SK-N-SH (cell line): Measurements from ENCODE around the gene ZNF827. TPM values are rescaled to one million over a fixed set of nuclear protein-coding genes. Genes with fewer than 3 reads are reported as not detected.

Experiments used
- CTCF ChIA-PET: fragments of 300-600, 350-600 bp; formaldehyde crosslinking; extraction: SDS; loops from one replicate; lab custom pipeline; 2021; lab: Yijun Ruan, JAX
- POLR2A ChIA-PET: fragments of 350-600 bp; sonication (Branson Sonifier 250); formaldehyde crosslinking; extraction: SDS; loops from one replicate; lab custom pipeline; 2020; ENCODE audit warnings: antibody characterized with exemption, inconsistent platforms; lab: Yijun Ruan, JAX
- DNase-seq: peaks from one replicate; pipeline ENCODE4 v3.0.0; 2012
- H2AFZ ChIP-seq: fragments of 200-600 bp; sonication (generic); 2 replicates; pipeline ENCODE4 v1.8.1; 2016; ENCODE audit warnings: antibody characterized with exemption, mild to moderate bottlenecking, low read depth
- H3F3A ChIP-seq: fragments of 200-600 bp; sonication (generic); replicated peaks from 2 replicates; pipeline ENCODE3; 2016; ENCODE audit warnings: antibody characterized with exemption, mild to moderate bottlenecking; ENCODE audit not compliant: insufficient read depth
- H3K27ac ChIP-seq, 2 experiments: fragments of 200-500 bp in 1 of 2; fragments of 200-600 bp in 1 of 2; sonication (Bioruptor generic) in 1 of 2; sonication (generic), shearing (Covaris generic) in 1 of 2; 2 replicates each; pipeline versions ENCODE4 v1.5.1 to v1.6.1; 2014 to 2016; ENCODE audit warnings: low read depth in 2 of 2, inconsistent platforms in 1 of 2, low read length in 1 of 2, mild to moderate bottlenecking in 1 of 2, mixed read lengths in 1 of 2
- H3K27me3 ChIP-seq: fragments of 200-600 bp; sonication (generic), shearing (Covaris generic); 2 replicates; pipeline ENCODE4 v1.6.1; 2016; ENCODE audit warnings: mixed run types; ENCODE audit not compliant: insufficient read depth
- H3K36me3 ChIP-seq, 2 experiments: fragments of 200-500 bp in 1 of 2; fragments of 200-600 bp in 1 of 2; sonication (Bioruptor generic) in 1 of 2; sonication (generic) in 1 of 2; replicated peaks in 1 of 2; 2 replicates each; pipeline versions ENCODE3 to v1.5.1; 2014 to 2016; ENCODE audit warnings: low read length in 1 of 2, mild to moderate bottlenecking in 1 of 2; ENCODE audit not compliant: insufficient read depth in 2 of 2, control insufficient read depth in 1 of 2
- H3K4me1 ChIP-seq, 2 experiments: fragments of 200-500 bp in 1 of 2; fragments of 200-600 bp in 1 of 2; sonication (Bioruptor generic) in 1 of 2; sonication (generic), shearing (Covaris generic) in 1 of 2; 2 replicates each; pipeline versions ENCODE4 v1.5.1 to v1.6.1; 2014 to 2016; ENCODE audit warnings: low read depth in 1 of 2, low read length in 1 of 2, mixed run types in 1 of 2; ENCODE audit not compliant: insufficient read depth in 2 of 2, control insufficient read depth in 1 of 2
- H3K4me2 ChIP-seq: fragments of 200-600 bp; sonication (generic), shearing (Covaris generic); 2 replicates; pipeline ENCODE4 v1.6.1; 2017; ENCODE audit warnings: mixed run types
- H3K4me3 ChIP-seq, 2 experiments: fragments of 200-500 bp in 1 of 2; fragments of 200-600 bp in 1 of 2; sonication (Bioruptor generic) in 1 of 2; sonication (generic), shearing (Covaris generic) in 1 of 2; 2 replicates each; pipeline versions ENCODE4 v1.5.1 to v1.8.1; 2014 to 2016; ENCODE audit warnings: low read depth in 2 of 2, inconsistent platforms in 1 of 2, low read length in 1 of 2, mild to moderate bottlenecking in 1 of 2, mixed read lengths in 1 of 2, moderate library complexity in 1 of 2
- H3K79me2 ChIP-seq: fragments of 200-600 bp; sonication (generic); 2 replicates; pipeline ENCODE4 v1.8.1; 2017; ENCODE audit warnings: mild to moderate bottlenecking; ENCODE audit not compliant: insufficient read depth
- H3K9ac ChIP-seq: fragments of 200-600 bp; sonication (generic); 2 replicates; pipeline ENCODE4 v1.6.1; 2017; ENCODE audit warnings: mixed run types
- H3K9me2 ChIP-seq: fragments of 200-600 bp; sonication (generic); 2 replicates; pipeline ENCODE4 v1.6.1; 2017; ENCODE audit warnings: mixed run types
- H3K9me3 ChIP-seq: fragments of 200-600 bp; sonication (generic); 2 replicates; pipeline ENCODE4 v1.6.1; 2017; ENCODE audit warnings: mixed run types, mild to moderate bottlenecking, moderate library complexity
- H4K20me1 ChIP-seq: fragments of 200-600 bp; sonication (generic); 2 replicates; pipeline ENCODE4 v1.6.1; 2017; ENCODE audit warnings: mild to moderate bottlenecking, mixed run types; ENCODE audit not compliant: insufficient read depth
- CHD2 ChIP-seq: fragments of 150-350 bp; IDR thresholded peaks from 2 replicates; pipeline ENCODE4 v1.6.1; 2018; ENCODE audit warnings: low read length; ENCODE audit not compliant: partially characterized antibody
- ELF1 ChIP-seq: IDR thresholded peaks from 2 replicates; pipeline ENCODE4 v1.4.0; 2012
- EZH2phosphoT487 ChIP-seq: fragments of 200-600 bp; sonication (generic); IDR thresholded peaks from 2 replicates; pipeline ENCODE4 v1.6.1; 2017; ENCODE audit warnings: low read depth, mixed run types, mild to moderate bottlenecking, antibody characterized with exemption, moderate library complexity, borderline replicate concordance
- FOXJ3 ChIP-seq: sonication (generic); formaldehyde crosslinking; IDR thresholded peaks from 2 replicates; pipeline ENCODE4 v1.5.1; 2020; ENCODE audit warnings: mild to moderate bottlenecking, missing genetic modification reagents
- GABPA ChIP-seq: IDR thresholded peaks from 2 replicates; pipeline ENCODE4 v1.4.0; 2012; ENCODE audit warnings: low read depth, mild to moderate bottlenecking
- GATA2 ChIP-seq: sonication (generic); formaldehyde crosslinking; IDR thresholded peaks from 2 replicates; pipeline ENCODE4 v1.5.0; 2020; ENCODE audit warnings: mild to moderate bottlenecking, missing genetic modification reagents
- IRF3 ChIP-seq: fragments of 150-350 bp; IDR thresholded peaks from 2 replicates; pipeline ENCODE4 v1.6.1; 2016; ENCODE audit warnings: mild to moderate bottlenecking, low read depth, low read length
- JUND ChIP-seq: IDR thresholded peaks from 2 replicates; pipeline ENCODE4 v1.4.0; 2012
- NFIC ChIP-seq: IDR thresholded peaks from 2 replicates; pipeline ENCODE4 v1.4.0; 2012; ENCODE audit warnings: borderline replicate concordance
- NRF1 ChIP-seq: IDR thresholded peaks from 2 replicates; pipeline ENCODE4 v1.6.1; 2012; ENCODE audit warnings: low read depth, mild to moderate bottlenecking, low read length
- POLR2AphosphoS5 ChIP-seq: IDR thresholded peaks from 2 replicates; pipeline ENCODE4 v1.6.1; 2012; ENCODE audit warnings: low read depth, low read length
- RAD21 ChIP-seq: IDR thresholded peaks from 2 replicates; pipeline ENCODE4 v1.6.1; 2012; ENCODE audit warnings: mild to moderate bottlenecking, low read length
- RCOR1 ChIP-seq: fragments of 150-350 bp; IDR thresholded peaks from 2 replicates; pipeline ENCODE4 v1.6.1; 2017; ENCODE audit warnings: antibody characterized with exemption, low read length
- USF1 ChIP-seq: IDR thresholded peaks from 2 replicates; pipeline ENCODE4 v1.4.0; 2012; ENCODE audit warnings: low read depth, borderline replicate concordance
- ZBTB33 ChIP-seq: IDR thresholded peaks from 2 replicates; pipeline ENCODE4 v1.4.0; 2012; ENCODE audit warnings: low read depth, borderline replicate concordance
- WGBS: methylation state at CpG from one replicate; pipeline ENCODE4 v1.1.6; 2017; ENCODE audit warnings: low lambda C conversion rate; 5-methylcytosine and 5-hydroxymethylcytosine counted together
- polyA plus RNA-seq, 3 experiments: library from polyadenylated mRNA; depleted of rRNA; stranded (reverse); fragments of >200 nt; gene quantifications; 2 replicates each; pipeline ENCODE4 v1.2.3, GENCODE V29; 2012

ZNF827 gene
- polyA plus RNA-seq, 1 of the 3 experiments (the other 2 are of a cell fraction): 23.2 TPM

GRCh38 chr4:145772347-145772746, 166.3 kb downstream of the ZNF827 start (continued):
- no peak for TF ChIP-seq GATA2 (CRISPR knock-in tag)

GRCh38 chr4:145770124-145770523, 168.5 kb downstream of the ZNF827 start:
- no peak for TF ChIP-seq GABPA
- no peak for TF ChIP-seq CHD2
- TF ChIP-seq POLR2AphosphoS5: no peak
- TF ChIP-seq JUND: no peak
- no peak for TF ChIP-seq RAD21
- no peak for TF ChIP-seq NRF1
- TF ChIP-seq ELF1: no peak
- no peak for TF ChIP-seq GATA2 (CRISPR knock-in tag)
- TF ChIP-seq ZBTB33: no peak
- CTCF ChIA-PET: no interaction called here

GRCh38 chr4:145769450-145770037, 169.1 kb downstream of the ZNF827 start:
- Histone ChIP-seq H3K27ac (no peak overlapping the region), H3F3A (peaks cover 6% of the 10 kb centered on the region)
- no peak for TF ChIP-seq EZH2phosphoT487
- no peak for TF ChIP-seq NFIC
- TF ChIP-seq RAD21: no peak
- TF ChIP-seq NRF1: no peak
- no peak for TF ChIP-seq RCOR1
- no peak for TF ChIP-seq IRF3
- no peak for TF ChIP-seq USF1
- TF ChIP-seq JUND: no peak
- no peak for TF ChIP-seq FOXJ3 (CRISPR knock-in tag)
- no peak for TF ChIP-seq ZBTB33
- TF ChIP-seq, all 33 proteins: peak for 0
- no peak overlapping the region for H3K9ac ChIP-seq
- no peak overlapping the region for H2AFZ ChIP-seq
- no peaks in the 10 kb centered on the region for H3K9me2 ChIP-seq
- H3K79me2 ChIP-seq: no peaks in the 10 kb centered on the region
- no peaks in the 10 kb centered on the region for H4K20me1 ChIP-seq
- no peaks in the 10 kb centered on the region for H3K27me3 ChIP-seq
- no peak overlapping the region for H3K4me2 ChIP-seq
- H3K36me3 ChIP-seq: peaks cover 57 to 72% of the 10 kb centered on the region in 2 experiments
- POLR2A ChIA-PET: no interaction called here
- peaks cover 7% of the 10 kb centered on the region for H3K9me3 ChIP-seq
- H3K4me1 ChIP-seq: no peaks in the 10 kb centered on the region; a peak in 1 of 4 replicates
- H3K4me3 ChIP-seq: no peak overlapping the region
- DNase-seq: no peak
- 84% methylated on average over 2 of the region's 2 CpGs for WGBS
- CTCF ChIA-PET: no interaction called here

More at GRCh38 chr4:145770124-145770523, 168.5 kb downstream of the ZNF827 start:
- Histone ChIP-seq H3K36me3 (peaks cover 54 to 72% of the 10 kb centered on the region in 2 experiments), H3K27ac (no peak overlapping the region), H2AFZ (no peak overlapping the region), H3K4me2 (no peak overlapping the region), H3F3A (peaks cover 6% of the 10 kb centered on the region), H3K79me2 (no peaks in the 10 kb centered on the region), H3K9me2 (no peaks in the 10 kb centered on the region), H3K9ac (no peak overlapping the region), H3K27me3 (no peaks in the 10 kb centered on the region), H3K9me3 (peaks cover 7% of the 10 kb centered on the region), H4K20me1 (no peaks in the 10 kb centered on the region), H3K4me1 (no peaks in the 10 kb centered on the region; a peak in 1 of 4 replicates), H3K4me3 (no peak overlapping the region)
- 86% methylated on average over 4 of the region's 4 CpGs for WGBS
- no peak for DNase-seq
- POLR2A ChIA-PET: no interaction called here
